Lung (tissue), 12 donors: ENCODE data around the gene FRMD8. TPM values are rescaled to one million over a fixed set of nuclear protein-coding genes. Genes with fewer than 3 reads are reported as not detected.

ENCODE experiments used
- ATAC-seq: fragments of 200-7000 bp; cut with Tn5 transposase; one replicate; pipeline ENCODE4 v1.9.1; 2020; ENCODE audit warnings: moderate number of reproducible peaks; ENCODE audit not compliant: insufficient read depth, low FRiP score
- DNase-seq, 3 donors: peaks; one replicate each; pipeline ENCODE4 v3.0.0-alpha.2; 2013 to 2017
- H3K27ac ChIP-seq, 2 donors: one replicate each; pipeline ENCODE4 v1.5.1; 2013; ENCODE audit warnings: mild to moderate bottlenecking in 2 of 2, moderate library complexity in 2 of 2, control low read depth in 1 of 2, inconsistent platforms in 1 of 2, low read depth in 1 of 2, low read length in 1 of 2
- H3K27me3 ChIP-seq, 3 donors: one replicate each; pipeline ENCODE4 v1.5.1; 2013; ENCODE audit warnings: low read length in 2 of 3; ENCODE audit not compliant: control insufficient read depth in 3 of 3, insufficient read depth in 3 of 3
- H3K36me3 ChIP-seq, 4 donors: one replicate each; pipeline ENCODE4 v1.5.1; 2013; ENCODE audit warnings: low read length in 4 of 4, mild to moderate bottlenecking in 1 of 4, moderate library complexity in 1 of 4; ENCODE audit not compliant: control insufficient read depth in 4 of 4, insufficient read depth in 4 of 4
- H3K4me1 ChIP-seq, 5 donors: one replicate each; pipeline ENCODE4 v1.5.1; 2013; ENCODE audit warnings: low read length in 5 of 5, mild to moderate bottlenecking in 2 of 5, moderate library complexity in 1 of 5; ENCODE audit not compliant: control insufficient read depth in 5 of 5, insufficient read depth in 5 of 5
- H3K4me3 ChIP-seq: one replicate; pipeline ENCODE4 v1.5.1; 2013; ENCODE audit warnings: mild to moderate bottlenecking, control low read depth, moderate library complexity
- H3K9ac ChIP-seq, 2 donors: one replicate each; pipeline ENCODE4 v1.5.1; 2013; ENCODE audit warnings: low read length in 2 of 2, control low read depth in 1 of 2; ENCODE audit not compliant: insufficient read depth in 1 of 2
- H3K9me3 ChIP-seq, 4 donors: one replicate each; pipeline ENCODE4 v1.5.1; 2013; ENCODE audit warnings: low read length in 3 of 4, mild to moderate bottlenecking in 1 of 4, moderate library complexity in 1 of 4; ENCODE audit not compliant: control insufficient read depth in 4 of 4, insufficient read depth in 3 of 4
- CTCF ChIP-seq: IDR thresholded peaks from 2 replicates; pipeline ENCODE4 v1.5.1; 2012; ENCODE audit warnings: mild to moderate bottlenecking; ENCODE audit errors: control extremely low read depth, extremely low read depth
- WGBS, 2 donors: extraction: QIAGEN DNeasy Blood & Tissue Kit; methylation state at CpG; one replicate each; pipeline ENCODE4 v1.1.7; 2013; 5-methylcytosine and 5-hydroxymethylcytosine counted together
- polyA plus RNA-seq, 2 donors: library from polyadenylated mRNA; stranded (reverse); fragments of 200-250 nt; gene quantifications; one replicate each; pipeline ENCODE4 v1.2.1, GENCODE V29; 2013
- total RNA-seq, 2 donors: library from RNA; depleted of rRNA in 1 of 2; stranded (reverse); fragments of >200 nt in 1 of 2; gene quantifications; one replicate each; pipeline ENCODE4 v1.2.1, GENCODE V29; 2014 to 2021
- donor health status: control.
- donor health status: control.
- donor health status: Bipolar disorder and iron deficiency.
- donor health status: healthy.
- donor health status: DM: yes; HTN: yes; CAD: no.

FRMD8 gene
- total and polyA plus RNA-seq, 4 donors, result 15.8 to 39.9 (median 22.1) TPM

DNA sequence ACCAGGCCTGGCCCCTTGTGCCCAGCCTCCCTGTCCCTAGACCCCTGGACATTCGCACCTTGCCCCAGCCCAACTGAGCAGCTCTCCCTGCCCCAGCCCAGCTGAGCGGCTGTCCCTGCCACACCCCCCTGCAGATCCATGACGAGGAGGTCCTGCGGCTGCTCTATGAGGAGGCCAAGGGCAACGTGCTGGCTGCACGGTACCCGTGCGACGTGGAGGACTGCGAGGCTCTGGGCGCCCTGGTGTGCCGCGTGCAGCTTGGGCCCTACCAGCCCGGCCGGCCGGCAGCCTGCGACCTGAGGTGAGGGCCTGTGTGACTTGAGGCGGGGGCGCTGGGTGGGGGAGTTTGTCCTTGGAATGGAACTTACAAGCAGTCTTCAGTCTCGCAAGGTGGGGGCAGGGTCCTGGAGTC is 7.7 kb downstream of the FRMD8 start:
- no peak overlapping the region for H3K27ac ChIP-seq
- no peaks in the 10 kb centered on the region for H3K27me3 ChIP-seq
- 94 to 99% methylated on average over 20 of the region's 20 CpGs for WGBS, 2 donors
- ATAC-seq (no peak), DNase-seq (no peak)
- peaks cover 0 to 18% (median 15%) of the 10 kb centered on the region in 5 donors for H3K4me1 ChIP-seq
- no peak overlapping the region for H3K4me3 ChIP-seq
- H3K36me3 ChIP-seq, result peaks cover 0 to 66% (median 4%) of the 10 kb centered on the region in 4 donors
- no peaks in the 10 kb centered on the region for H3K9me3 ChIP-seq
- no peak overlapping the region for H3K9ac ChIP-seq
- no peak for TF ChIP-seq CTCF

DNA sequence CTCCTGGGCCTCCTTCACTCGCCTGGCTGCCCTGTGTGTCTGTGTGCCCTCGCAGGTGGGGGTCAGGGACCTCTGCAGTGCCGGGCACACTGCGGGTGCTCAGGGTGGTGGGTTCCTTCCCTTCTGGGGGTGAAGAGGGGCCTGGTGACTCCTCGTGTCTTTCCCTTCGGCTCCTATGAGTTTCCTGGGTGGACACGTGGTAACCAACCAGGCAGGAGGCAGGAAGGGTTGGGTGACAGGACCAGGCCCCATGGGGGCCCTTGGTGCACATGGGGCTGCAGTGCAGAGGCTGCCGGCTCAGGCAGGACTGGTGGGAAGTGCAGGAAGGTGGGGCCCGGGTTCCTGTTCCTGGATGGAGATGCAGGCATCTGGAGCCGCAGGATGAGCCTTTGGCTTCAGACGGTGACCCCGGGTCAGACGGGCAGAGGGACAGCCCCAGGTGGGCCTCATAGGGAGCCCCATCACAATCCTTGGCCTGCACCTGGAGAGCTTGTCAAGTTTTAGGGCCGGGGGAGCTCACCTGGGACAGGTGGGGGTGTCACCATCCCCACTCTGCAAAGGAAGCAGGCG is 9.6 kb downstream of the FRMD8 start:
- 90 to 92% methylated on average over 15 of the region's 15 CpGs for WGBS, 2 donors
- ATAC-seq (no peak), DNase-seq (no peak)
- Histone ChIP-seq H3K4me3 (no peak overlapping the region), H3K4me1 (peaks cover 0 to 4% (median 2%) of the 10 kb centered on the region in 5 donors), H3K27ac (no peak overlapping the region), H3K27me3 (no peaks in the 10 kb centered on the region), H3K9ac (no peak overlapping the region), H3K36me3 (peaks cover 0 to 81% (median 7%) of the 10 kb centered on the region in 4 donors), H3K9me3 (no peaks in the 10 kb centered on the region)
- TF ChIP-seq CTCF, result no peak

DNA sequence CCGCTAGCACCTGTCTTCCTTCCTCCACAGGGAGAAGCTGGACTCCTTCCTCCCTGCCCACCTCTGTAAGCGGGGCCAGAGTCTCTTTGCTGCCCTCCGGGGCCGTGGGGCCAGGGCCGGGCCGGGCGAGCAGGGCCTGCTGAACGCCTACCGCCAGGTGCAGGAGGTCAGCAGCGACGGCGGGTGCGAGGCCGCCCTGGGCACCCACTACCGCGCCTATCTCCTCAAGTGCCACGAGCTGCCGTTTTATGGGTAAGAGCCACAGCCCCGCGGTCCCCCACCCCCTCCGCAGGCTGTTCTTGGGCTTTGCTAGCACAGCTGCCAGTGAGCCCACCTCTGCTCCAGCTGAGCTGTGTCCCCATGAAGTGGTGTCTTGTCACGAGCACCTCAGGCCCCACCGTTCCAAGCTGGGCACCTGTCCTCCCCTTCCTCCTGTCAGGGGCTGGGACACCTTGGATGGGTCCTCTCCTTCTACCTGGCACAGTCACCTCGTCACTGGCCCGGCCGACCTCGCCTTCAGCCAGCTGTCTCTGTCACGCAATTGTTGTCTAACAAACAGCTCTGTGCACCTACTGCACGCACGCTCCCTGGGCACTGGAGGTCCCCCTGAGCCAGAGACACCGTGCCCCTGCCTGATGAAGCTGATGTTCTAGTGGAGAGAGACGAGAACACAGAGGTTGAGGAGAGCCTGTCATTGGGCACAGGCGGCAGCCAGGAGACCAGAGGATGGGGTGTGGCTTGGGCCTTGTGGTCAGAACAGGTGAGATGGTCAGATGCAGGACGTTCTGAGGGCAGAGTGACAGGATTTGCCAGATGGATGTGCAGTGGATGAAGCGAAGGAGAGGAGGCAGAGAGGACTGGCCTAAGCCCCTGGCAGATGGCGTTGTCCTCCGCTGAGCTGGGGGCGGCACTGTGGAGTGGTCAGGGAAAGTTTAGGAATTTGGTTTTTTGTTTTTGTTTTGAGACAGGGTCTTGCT is 10.6 kb downstream of the FRMD8 start:
- DNase-seq, result no peak
- WGBS, 2 donors, result 91 to 94% methylated on average over 38 of the region's 38 CpGs

More for the DNA sequence above, 10.6 kb downstream of the FRMD8 start:
- Histone ChIP-seq H3K4me3 (no peak overlapping the region), H3K4me1 (peaks cover 0 to 1% (median 0%) of the 10 kb centered on the region in 5 donors), H3K9ac (no peak overlapping the region), H3K9me3 (no peaks in the 10 kb centered on the region), H3K27ac (no peak overlapping the region), H3K36me3 (peaks cover 0 to 82% (median 7%) of the 10 kb centered on the region in 4 donors), H3K27me3 (no peaks in the 10 kb centered on the region)
- TF ChIP-seq CTCF, result no peak
- ATAC-seq, result no peak
